Activated CD4-positive, alpha-beta T cell treated with anti-CD3 and anti-CD28 coated beads, Interleukin-2, amount 50 U/mL, for 16 hours (primary cell): Measurements from ENCODE around the gene ZNF260.

ENCODE experiments used
- DNase-seq: peaks from one replicate; pipeline ENCODE4 v3.0.0-alpha.2; 2020

The ZNF260 gene

DNA sequence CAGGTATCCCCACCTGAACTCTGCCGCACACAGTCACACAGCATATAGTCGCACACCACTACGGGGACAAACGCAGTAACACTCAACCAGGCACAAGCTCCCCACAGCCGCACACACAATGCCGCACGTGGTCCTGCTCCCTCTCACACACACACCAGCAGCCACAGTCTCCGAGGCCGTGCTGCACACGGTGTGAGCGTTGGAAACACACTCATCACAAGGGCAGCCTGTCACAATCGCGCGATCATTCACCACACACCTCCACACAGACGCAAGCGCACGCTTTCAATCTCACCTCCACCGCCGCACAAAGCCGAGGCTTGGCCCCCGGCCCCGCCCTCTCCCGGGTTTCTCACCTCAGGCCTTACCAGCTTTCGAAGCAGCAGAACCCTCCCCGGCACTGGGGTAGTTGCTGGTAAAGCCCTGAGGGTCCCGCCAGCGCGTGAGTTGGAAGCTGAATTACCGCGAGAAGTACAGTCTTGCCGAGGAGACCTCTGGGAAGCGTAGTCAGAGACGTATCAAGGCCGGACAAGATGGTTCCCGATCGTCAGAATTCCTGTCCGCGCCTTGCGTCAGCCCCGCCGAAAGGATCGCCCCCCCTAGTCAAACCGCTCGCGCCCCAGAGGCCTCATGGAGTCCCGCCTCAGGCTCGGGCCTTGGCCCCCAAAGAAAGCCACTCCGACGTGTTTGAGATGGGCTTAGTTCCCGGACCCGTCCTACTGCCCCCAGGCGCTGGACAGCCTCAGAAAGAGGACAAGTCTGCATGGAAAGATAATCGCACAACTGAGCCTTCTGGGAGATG lies 38.8 kb downstream of the ZNF260 start, which contains the start of gene ZNF566:
Gene ZNF566, minus strand, starts transcription at position 444 of the 802 bp plus-strand sequence. CDS start 13,004 bp downstream, outside the sequence.
- DNase-seq = peak; percentile 96

DNA sequence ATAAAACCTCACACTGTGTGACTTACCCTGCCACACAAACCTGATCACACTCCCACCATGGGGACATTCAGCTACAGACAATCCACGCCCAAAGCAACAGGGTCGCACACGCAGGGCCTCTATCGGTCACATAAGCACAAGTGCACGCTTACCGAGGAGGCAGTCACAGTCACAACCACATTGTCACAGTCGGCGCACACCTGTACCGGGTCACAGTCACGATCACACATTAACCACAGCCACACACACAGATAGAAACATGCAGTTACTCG lies 39.3 kb downstream of the ZNF260 start:
- peak; percentile 32 for DNase-seq

DNA sequence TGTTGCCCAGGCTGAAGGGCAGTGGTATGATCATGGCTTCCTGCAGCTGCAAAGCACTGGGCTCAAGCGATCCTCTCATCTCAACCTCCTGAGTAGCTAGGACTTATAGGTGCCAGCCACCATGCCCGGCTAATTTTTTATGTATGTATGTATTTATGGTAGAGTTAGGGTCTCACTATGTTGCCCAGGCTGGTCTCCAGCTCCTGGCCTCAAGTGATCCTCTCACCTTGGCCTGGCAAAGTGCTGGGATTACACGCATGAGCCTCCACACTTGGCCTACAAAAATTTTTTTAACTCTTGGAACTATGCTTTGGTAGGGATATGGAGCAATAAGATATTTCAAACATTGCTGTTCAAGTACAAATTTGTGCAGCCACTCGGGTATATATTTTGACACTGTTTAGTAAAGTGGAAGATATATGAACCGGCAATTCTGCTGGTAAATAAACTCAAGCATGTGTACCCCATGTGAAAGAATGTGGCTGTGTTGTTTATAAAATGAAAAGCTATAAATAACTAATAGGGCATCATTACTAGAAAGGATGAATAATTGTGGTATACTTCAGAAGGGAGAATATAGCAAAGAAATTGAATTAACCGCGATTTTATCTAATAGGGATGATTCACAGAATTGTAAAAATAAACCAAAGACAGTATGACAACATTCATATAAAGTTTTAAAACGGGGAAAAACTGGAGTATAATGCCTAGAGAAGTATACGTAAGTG lies 39.8 kb downstream of the ZNF260 start:
- DNase-seq = no peak

DNA sequence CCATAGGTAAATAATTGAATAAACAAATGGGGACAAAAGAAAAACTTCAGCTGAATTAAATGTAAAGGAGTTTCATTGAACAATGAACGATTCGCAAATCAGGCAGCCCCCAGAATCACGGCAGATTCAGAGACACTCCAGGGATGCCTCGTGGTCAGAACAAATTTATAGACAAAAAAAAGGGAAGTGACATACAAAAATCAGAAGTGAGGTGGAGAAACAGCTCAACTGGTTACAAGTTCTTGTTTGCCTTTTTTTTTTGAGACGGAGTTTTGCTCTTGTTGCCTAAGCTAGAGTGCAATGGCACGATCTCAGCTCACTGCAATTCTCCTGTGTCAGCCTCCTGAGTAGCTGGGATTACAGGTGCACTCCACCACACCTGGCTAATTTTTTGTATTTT lies 44.4 kb downstream of the ZNF260 start:
- no peak for DNase-seq

DNA sequence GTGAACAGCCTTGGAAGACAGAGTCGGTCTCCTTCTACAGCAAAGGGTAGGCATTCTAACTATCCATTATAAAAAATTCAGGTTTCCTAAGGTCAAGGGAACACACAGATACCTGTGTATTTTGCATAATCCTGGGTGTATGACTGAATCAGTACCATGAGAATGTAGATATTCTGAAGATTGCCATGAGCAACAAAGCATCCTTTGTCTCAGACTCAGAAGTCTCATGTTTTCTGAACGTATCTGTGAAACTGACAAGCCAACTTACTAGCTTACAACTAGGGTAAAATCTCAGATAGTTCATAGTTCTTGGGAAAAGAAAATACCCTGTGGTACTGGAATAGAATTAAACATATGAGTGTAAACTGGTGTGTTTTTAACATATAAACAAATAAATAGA lies 45.2 kb downstream of the ZNF260 start:
- no peak for DNase-seq
